K562 (cell line): ENCODE results near the gene PRDM16.

Experiments
- POLR2AphosphoS2 ChIP-seq: IDR thresholded peaks from 2 replicates; pipeline ENCODE4 v1.6.1; 2012; ENCODE audit warnings: low read length, improper control_type of control experiment
- POLR2AphosphoS5 ChIP-seq: IDR thresholded peaks from 2 replicates; pipeline ENCODE4 v1.6.1; 2011; ENCODE audit warnings: mild to moderate bottlenecking, low read depth, low read length, moderate library complexity; ENCODE audit not compliant: control insufficient read depth, insufficient read depth
- RBM15 ChIP-seq: fragments of 200-400 bp; formaldehyde crosslinking; IDR thresholded peaks from 2 replicates; pipeline ENCODE4 v1.6.1; 2018; ENCODE audit warnings: mild to moderate bottlenecking, low read length, moderate library complexity; ENCODE audit not compliant: insufficient read depth

DNA sequence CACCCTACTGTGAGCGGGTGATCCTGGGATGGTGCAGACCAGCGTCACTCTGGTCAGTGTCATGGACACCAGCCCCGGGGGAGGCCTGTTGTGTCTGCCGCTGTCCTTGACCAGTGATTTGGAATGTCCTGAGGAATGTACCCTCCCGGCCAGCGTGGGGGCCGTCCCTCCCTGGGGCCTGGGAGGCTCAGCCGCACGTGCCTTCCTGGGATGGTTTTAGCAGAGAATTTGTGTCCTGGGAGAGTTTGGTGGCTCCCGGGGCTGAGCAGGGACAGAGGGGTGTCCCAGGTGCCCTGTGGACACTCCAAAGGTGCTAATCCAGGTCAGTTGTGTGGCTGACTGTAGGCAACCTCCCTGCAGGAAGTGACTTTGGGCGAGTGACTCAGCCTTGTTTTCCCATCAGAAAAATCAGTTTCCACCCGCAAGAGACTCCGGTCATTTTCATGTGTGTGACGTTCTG lies 391.7 kb downstream of the PRDM16 start:
- no peak for TF ChIP-seq RBM15
- no peak for TF ChIP-seq POLR2AphosphoS2
- no peak for TF ChIP-seq POLR2AphosphoS5
